Gastroesophageal sphincter (tissue), 3 donors: ENCODE results near the gene NUP133.

Source experiments
- EP300 ChIP-seq: sonication (generic); formaldehyde crosslinking; IDR thresholded peaks from one replicate; pipeline ENCODE4 v1.6.1; 2017; ENCODE audit warnings: antibody characterized with exemption, mild to moderate bottlenecking
- TF ChIP-seq, protein P1 (sequence below), 4 experiments: fragments of 200-600 bp in 2 of 4; fragments of 450-650 bp in 2 of 4; sonication (generic) in 1 of 4; IDR thresholded peaks; one replicate each; pipeline ENCODE4 v1.5.1; 2017 to 2019; ENCODE audit warnings: antibody characterized with exemption in 4 of 4, mild to moderate bottlenecking in 2 of 4, moderate library complexity in 2 of 4

DNA sequence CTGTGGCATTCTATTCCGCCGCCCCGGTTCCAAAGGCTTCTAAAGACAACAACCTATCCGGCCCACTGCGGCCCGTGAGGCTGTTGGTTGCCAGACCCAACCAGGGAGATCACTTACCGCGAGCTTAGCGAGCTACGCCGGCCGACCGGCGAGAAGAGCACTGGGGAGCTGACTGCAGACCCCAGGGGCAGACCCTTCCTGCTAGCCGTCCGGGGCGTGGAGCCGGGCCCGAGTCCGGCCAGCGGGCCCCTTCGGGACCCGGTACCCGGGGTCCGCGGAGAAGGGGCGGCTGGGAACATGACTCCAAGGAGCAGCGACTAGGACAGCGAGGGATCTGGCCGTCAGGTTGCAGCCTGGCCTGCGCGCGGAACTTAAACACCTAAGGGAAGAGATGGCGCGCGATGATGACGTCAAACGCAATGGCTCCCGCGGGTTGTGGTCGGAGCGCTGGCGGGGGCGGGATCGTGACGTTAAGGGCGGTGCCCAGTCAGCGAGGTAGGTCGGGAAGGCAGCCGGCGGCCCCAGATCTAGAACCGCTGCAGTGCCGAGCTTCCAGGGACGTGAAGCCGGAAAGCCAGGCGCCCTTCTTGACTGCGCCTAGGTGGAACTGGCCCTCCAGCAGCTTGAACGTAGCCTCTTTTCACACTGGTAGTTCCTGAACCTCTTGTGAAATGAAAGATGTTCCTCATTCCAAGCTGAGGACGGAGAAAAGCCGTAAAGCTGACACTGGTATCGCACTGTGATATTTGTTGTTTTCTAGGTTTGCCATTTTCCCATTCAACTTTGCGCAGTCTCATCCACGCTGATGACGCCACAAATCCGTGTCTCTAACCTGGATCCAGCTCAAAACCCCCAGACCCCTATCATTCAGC lies at the start of gene NUP133:
- TF ChIP-seq, protein P1, sequence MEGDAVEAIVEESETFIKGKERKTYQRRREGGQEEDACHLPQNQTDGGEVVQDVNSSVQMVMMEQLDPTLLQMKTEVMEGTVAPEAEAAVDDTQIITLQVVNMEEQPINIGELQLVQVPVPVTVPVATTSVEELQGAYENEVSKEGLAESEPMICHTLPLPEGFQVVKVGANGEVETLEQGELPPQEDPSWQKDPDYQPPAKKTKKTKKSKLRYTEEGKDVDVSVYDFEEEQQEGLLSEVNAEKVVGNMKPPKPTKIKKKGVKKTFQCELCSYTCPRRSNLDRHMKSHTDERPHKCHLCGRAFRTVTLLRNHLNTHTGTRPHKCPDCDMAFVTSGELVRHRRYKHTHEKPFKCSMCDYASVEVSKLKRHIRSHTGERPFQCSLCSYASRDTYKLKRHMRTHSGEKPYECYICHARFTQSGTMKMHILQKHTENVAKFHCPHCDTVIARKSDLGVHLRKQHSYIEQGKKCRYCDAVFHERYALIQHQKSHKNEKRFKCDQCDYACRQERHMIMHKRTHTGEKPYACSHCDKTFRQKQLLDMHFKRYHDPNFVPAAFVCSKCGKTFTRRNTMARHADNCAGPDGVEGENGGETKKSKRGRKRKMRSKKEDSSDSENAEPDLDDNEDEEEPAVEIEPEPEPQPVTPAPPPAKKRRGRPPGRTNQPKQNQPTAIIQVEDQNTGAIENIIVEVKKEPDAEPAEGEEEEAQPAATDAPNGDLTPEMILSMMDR (IDR thresholded peaks at IDR 0.05) = no peak
- TF ChIP-seq EP300 = no peak
